HG03066 (cell line): ENCODE measurements around the gene RMDN3.

ENCODE experiments used
- ATAC-seq: cut with Tn5 transposase; IDR thresholded peaks from one replicate; pipeline ENCODE4 v1.9.1; 2021; ENCODE audit warnings: low read depth; ENCODE audit not compliant: unreplicated experiment

Gene RMDN3

GRCh38 chr15:40697916-40698315 is 57.1 kb downstream of the RMDN3 start:
- ATAC-seq = no peak

GRCh38 chr15:40696228-40696627 is 58.8 kb downstream of the RMDN3 start:
- ATAC-seq = no peak

GRCh38 chr15:40695469-40695890 is 59.6 kb downstream of the RMDN3 start:
- ATAC-seq = peak; percentile 27

- peak; percentile 86 for ATAC-seq
These were observed 60.2 kb downstream of the RMDN3 start, which contains the start of gene RAD51 for GRCh38 chr15:40694688-40695468. TSS of gene RAD51 (plus strand) at chr15:40695174. CDS start at chr15:40698759, 3,585 bp downstream.

- no peak for ATAC-seq
These were observed 61.0 kb downstream of the RMDN3 start for GRCh38 chr15:40693904-40694687.

- no peak for ATAC-seq
These were observed 63.3 kb downstream of the RMDN3 start for GRCh38 chr15:40691737-40692136.

GRCh38 chr15:40688932-40689799 is 65.9 kb downstream of the RMDN3 start:
- ATAC-seq = no peak
